Left kidney (tissue), 2 donors: ENCODE data around the gene DENND6B. TPM values are rescaled to one million over a fixed set of nuclear protein-coding genes. Genes with fewer than 3 reads are reported as not detected.
"Not testable (repeated sequence)": the region's sequence is repeated elsewhere in the genome, so short reads cannot be mapped to it uniquely, and the experiment has no call there.

ENCODE experiments used
- DNase-seq: peaks from one replicate; pipeline ENCODE4 v3.0.0-alpha.2; 2013
- polyA plus RNA-seq: library from polyadenylated mRNA; unstranded; fragments of 120-200 nt; gene quantifications from one replicate; pipeline ENCODE4 v1.2.1, GENCODE V29; 2013; ENCODE audit not compliant: insufficient read length

Gene DENND6B
- polyA plus RNA-seq, 1 donor, result 13.9 TPM

- not testable (repeated sequence) for DNase-seq
Measured at GRCh38 chr22:50273352-50273751, 53.5 kb downstream of the DENND6B start.

- no peak for DNase-seq
Measured at GRCh38 chr22:50272044-50272802, 54.6 kb downstream of the DENND6B start.

- DNase-seq, result no peak
Measured at GRCh38 chr22:50271519-50271970, 55.3 kb downstream of the DENND6B start.

DNA sequence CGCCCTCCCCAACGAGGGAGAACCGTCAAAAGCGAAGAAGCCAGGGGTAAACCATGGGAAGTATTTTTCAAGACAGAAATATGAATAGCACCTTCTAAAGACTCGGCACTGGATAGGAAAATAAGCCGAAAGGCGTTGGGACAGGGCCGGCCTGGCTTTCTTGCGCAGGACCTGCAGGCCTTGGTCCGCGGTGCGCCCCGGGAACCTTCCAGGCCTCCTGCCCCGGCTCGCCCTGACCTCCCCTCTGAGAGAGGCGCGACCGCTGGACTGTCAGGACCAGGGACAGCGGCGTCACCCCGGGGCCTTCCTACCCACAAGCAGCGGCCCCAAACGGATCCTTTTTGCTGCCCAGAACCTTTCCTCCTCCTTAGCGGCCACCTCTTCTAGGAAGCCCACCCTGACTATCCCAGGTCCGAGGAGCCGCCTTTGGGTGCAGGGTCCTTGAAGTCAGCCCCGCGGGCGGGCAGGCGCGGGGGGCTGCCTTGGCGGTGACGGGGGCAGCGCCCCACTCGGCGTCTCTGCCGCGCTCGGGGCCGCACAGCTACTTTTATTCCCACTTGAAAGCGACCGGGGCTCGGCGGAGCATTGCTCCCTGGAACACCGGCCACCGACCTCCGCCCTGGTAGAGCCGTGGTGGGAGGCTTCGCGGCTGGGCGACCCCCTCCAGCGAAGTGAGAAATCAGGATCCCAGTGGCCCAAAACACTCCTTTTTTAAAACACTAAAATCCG is 56.0 kb downstream of the DENND6B start:
- no peak for DNase-seq

- no peak for DNase-seq
Measured at GRCh38 chr22:50269970-50270665, 56.7 kb downstream of the DENND6B start, which contains the start of gene MAPK11. MAPK11 (minus strand) TSS chr22:50270380; CDS start chr22:50270292, 88 bp downstream.

DNA sequence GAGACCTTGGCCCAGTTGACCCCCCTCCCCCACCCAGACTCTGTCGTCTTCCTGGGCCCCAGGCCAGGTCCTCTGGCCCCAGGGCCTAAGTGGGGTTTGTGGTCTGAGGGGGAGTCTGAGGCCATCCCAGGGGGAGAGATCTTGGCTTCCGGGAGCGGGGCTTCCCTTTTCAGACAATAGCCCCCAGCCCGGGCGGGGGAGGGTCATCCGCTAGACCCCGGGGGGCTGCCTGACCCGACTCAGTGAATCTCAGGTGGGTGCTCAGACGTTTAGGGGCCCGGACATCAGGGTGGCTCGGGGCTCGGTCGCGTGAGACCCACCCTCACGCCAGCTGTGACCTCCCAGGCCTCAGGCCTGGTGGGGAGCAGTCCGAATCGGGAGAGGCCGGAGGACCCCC is 57.2 kb downstream of the DENND6B start:
- no peak for DNase-seq

- DNase-seq, result no peak
Measured at GRCh38 chr22:50268655-50269113, 58.1 kb downstream of the DENND6B start.

DNA sequence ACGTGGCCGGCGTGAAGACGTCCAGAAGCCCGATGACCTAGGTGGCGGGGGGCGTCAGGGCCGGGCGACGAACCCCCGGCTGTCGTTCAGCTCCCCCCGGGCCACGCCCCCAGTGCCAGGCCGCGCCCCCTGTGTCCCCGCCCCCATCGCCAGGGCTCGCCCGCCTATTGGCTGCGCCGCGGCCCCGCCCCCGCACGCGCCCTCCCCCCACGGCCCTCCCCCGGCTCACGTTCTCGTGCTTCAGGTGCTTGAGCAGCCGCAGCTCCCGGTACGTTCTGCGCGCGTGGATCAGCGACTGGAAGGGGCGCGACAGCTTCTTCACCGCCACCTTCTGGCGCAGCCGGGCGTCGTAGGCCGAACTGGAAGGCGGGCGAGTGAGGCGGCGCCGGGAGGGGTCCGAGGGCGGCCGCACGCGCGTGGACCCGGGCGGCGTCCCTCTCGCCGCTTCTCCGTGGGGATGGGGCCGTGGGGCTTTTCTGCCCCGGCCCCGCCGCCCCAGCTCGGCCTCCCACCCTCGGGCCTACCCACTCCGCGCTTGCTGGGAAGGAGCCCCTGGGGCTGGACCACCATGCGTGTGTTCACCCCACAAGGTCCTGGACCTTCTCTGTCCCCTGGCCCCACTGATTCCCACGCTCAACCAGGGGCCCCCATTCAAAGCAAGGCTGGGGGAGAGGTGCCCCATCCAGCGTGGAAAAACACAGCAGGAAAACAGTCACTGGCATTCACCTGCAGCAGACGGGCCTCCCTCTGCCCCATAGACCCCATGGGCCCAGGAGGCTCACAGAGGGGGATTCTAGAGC is 59.0 kb downstream of the DENND6B start:
- DNase-seq, result no peak

DNA sequence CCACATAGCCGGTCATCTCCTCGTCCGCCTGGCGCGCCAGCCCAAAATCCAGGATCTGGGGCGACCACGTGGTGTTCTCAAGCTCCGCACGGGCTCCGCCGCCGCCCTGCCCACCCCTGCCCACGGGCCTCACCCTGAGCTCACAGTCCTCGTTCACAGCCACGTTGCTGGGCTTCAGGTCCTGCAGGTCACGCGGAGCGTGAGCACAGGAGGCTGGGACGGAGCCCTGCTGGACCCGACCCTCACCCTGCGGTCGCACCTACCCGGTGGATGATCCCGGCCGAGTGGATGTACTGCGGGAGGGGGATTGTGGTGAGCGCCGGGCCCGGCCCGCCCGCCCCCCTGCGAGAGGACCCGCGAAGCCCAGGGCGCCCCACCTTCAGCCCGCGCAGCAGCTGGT is 59.8 kb downstream of the DENND6B start:
- no peak for DNase-seq

- no peak for DNase-seq
Measured at GRCh38 chr22:50264946-50265669, 61.7 kb downstream of the DENND6B start.

DNA sequence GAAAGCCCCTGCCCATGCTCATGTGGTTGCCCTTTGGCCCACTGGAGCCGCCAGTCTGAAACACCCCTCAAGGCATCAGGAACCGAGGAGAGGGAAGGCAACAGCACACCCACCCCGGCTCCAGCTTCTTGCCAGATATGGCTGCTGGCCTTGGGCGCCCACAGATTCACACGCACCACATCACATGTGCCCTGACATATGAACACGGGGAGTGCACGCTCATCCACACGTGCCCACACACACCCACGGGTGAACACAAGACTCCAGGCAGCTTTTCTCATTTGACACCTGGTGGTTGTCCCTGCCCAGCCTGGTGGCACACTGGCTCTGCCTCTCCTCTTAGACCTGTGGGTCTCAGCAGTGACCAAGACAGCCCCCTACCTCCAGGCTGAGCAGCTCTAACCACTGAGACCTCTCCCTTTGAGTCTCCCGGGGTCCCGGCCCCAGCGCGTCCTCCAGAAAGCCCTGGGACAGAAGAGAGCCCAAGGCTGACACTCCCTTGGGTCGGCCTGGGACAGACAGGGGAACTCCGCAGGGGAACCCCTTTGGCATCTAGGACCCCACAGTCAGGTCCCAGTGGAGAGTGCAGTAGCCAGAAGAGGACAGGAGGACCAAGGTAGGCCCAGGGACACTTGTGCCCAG is 62.6 kb downstream of the DENND6B start:
- no peak for DNase-seq

- DNase-seq, result no peak
Measured at GRCh38 chr22:50262973-50263617, 63.7 kb downstream of the DENND6B start.

GRCh38 chr22:50262460-50262911 is 64.3 kb downstream of the DENND6B start:
- no peak for DNase-seq

DNA sequence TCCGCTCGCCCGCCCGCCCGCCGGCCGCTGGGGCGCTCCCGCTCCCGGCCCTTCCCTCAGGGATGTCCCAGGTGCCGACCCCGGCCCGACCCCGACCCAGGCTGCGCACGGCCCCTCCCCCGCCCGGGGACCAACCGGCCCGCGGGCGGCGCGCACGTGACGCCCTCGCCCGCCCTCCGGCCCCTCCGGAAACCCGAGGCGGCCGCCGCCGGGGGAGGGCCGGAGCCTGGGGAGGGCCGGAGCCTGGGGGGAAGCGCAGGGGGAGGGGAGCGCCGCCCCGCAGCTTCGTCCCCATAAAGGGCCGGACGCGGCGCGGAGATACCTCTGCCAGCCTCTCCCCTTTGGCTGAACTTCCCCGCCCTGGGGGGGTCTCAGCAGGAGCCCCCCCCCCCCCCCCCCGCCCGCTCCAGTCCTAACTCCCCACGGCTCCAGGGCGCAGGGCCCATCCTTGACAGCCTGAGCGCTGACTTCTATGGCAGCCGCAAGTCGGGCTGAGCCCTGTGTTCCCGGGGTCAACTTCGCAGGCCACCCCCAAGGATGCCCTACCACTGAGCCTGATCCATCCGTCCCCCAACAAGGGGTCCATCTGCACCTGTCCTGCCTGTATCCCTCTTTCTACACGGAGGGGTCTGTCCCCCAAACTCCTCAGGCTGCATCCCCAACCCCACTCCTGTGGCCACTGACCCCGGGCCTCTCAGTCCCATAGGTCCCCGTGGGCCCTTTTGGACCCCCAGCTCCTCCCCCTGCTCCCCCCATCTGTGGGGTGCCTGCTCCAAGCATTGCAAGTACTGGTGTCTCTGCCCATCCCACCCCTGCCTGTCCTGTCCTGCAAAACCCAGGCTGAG is 65.0 kb downstream of the DENND6B start, which contains the start of gene MAPK12:
Gene MAPK12, minus strand, starts transcription at position 69 of the 845 bp plus-strand sequence. CDS start 174 bp downstream, outside the sequence.
- DNase-seq, result no peak

- no peak for DNase-seq
Measured at GRCh38 chr22:50260801-50261614, 65.8 kb downstream of the DENND6B start.

GRCh38 chr22:50260434-50260800 is 66.4 kb downstream of the DENND6B start:
- DNase-seq, result no peak

DNA sequence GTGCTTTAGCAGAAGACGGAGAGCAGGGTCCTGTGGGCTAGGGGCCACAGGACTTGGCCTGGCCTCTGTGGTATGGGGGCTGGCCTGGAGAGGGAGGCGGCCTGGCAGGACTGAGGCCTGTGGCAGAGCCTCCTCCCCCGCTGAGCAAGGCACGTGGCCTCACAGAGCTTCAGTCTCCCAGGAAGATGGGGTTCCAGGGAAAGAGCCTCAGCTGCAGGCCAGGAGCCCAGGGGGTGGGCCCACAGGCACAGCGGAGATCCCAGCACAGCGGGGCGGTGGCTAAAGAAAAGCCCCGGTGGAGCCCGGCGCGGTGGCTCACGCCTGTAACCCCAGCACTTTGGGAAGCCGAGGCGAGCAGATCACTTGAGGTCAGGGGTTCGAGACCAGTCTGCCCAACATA is 67.5 kb downstream of the DENND6B start:
- no peak for DNase-seq
